Measurements from ENCODE around the gene KRT39. TPM values are rescaled to one million over a fixed set of nuclear protein-coding genes. Genes with fewer than 3 reads are reported as not detected.

KRT39 gene
- total RNA-seq, 1 experiment from 2014 or later, result not detected

DNA sequence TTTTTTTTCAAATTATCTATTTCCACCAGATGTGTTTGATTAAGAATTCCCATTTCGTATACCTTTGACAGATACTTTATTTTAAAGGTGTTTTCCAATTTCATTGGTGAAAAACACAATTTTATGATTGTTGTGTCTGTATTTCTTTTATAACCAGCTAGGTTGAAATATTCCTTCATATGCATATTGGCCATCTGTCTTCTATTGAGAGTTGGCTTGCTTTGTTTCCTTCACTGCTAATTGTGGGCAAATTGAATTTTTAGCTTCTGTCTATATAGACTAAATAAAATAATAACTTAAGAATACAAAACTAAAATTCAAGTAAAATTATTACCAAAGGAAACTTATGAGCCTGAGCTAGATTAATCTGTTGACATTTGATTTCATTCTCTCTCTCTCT, 28.4 kb upstream of the KRT39 start:
- intact Hi-C loops (cut with micrococcal nuclease; ENCODE audit: unreplicated experiment) (no loop called here), in situ Hi-C loops (cut with HindIII; ENCODE audit: low pct_unique_long_range_greater_than_20kb, low sequenced_read_pairs) (no loop called here)
- CTCF ChIA-PET, result no interaction called here
- no peak overlapping the region for H3K27ac ChIP-seq (ENCODE audit: low read length)
- H3K9me3 ChIP-seq (ENCODE audit: control insufficient read depth, insufficient read depth, low read depth, low read length), result no peaks in the 10 kb centered on the region
- no peak for ATAC-seq
- POLR2A ChIA-PET, result interaction anchor here (0.6 kb wide), 1 partner anchor 156 kb away, joined by 3 read pairs; no protein-coding TSS in a partner anchor
- peaks cover 18% of the 10 kb centered on the region for H3K27me3 ChIP-seq (ENCODE audit: control insufficient read depth, insufficient read depth, low read length)
- no TSS peak for BruUV-seq (replicated peaks)
- TF ChIP-seq SIN3A (IDR thresholded peaks at IDR 0.05; ENCODE audit: borderline replicate concordance, insufficient read depth, low read depth, low read length) (no peak), POLR2AphosphoS5 (IDR thresholded peaks at IDR 0.05; ENCODE audit: low read depth, low read length) (no peak), TCF7L2 (IDR thresholded peaks at IDR 0.05; ENCODE audit: low read depth, low read length) (no peak)
- TF ChIP-seq, protein P1, sequence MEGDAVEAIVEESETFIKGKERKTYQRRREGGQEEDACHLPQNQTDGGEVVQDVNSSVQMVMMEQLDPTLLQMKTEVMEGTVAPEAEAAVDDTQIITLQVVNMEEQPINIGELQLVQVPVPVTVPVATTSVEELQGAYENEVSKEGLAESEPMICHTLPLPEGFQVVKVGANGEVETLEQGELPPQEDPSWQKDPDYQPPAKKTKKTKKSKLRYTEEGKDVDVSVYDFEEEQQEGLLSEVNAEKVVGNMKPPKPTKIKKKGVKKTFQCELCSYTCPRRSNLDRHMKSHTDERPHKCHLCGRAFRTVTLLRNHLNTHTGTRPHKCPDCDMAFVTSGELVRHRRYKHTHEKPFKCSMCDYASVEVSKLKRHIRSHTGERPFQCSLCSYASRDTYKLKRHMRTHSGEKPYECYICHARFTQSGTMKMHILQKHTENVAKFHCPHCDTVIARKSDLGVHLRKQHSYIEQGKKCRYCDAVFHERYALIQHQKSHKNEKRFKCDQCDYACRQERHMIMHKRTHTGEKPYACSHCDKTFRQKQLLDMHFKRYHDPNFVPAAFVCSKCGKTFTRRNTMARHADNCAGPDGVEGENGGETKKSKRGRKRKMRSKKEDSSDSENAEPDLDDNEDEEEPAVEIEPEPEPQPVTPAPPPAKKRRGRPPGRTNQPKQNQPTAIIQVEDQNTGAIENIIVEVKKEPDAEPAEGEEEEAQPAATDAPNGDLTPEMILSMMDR (IDR thresholded peaks at IDR 0.05), result no peak
- TF ChIP-seq, protein P2, sequence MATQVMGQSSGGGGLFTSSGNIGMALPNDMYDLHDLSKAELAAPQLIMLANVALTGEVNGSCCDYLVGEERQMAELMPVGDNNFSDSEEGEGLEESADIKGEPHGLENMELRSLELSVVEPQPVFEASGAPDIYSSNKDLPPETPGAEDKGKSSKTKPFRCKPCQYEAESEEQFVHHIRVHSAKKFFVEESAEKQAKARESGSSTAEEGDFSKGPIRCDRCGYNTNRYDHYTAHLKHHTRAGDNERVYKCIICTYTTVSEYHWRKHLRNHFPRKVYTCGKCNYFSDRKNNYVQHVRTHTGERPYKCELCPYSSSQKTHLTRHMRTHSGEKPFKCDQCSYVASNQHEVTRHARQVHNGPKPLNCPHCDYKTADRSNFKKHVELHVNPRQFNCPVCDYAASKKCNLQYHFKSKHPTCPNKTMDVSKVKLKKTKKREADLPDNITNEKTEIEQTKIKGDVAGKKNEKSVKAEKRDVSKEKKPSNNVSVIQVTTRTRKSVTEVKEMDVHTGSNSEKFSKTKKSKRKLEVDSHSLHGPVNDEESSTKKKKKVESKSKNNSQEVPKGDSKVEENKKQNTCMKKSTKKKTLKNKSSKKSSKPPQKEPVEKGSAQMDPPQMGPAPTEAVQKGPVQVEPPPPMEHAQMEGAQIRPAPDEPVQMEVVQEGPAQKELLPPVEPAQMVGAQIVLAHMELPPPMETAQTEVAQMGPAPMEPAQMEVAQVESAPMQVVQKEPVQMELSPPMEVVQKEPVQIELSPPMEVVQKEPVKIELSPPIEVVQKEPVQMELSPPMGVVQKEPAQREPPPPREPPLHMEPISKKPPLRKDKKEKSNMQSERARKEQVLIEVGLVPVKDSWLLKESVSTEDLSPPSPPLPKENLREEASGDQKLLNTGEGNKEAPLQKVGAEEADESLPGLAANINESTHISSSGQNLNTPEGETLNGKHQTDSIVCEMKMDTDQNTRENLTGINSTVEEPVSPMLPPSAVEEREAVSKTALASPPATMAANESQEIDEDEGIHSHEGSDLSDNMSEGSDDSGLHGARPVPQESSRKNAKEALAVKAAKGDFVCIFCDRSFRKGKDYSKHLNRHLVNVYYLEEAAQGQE (IDR thresholded peaks at IDR 0.05; ENCODE audit: insufficient read depth in 1 of 2, low read depth in 2 of 2, low read length in 1 of 2), result no peak
- H3K4me3 ChIP-seq (ENCODE audit: low read depth in 2 of 2, low read length in 2 of 2), result no peak overlapping the region
- no peaks in the 10 kb centered on the region for H3K36me3 ChIP-seq (ENCODE audit: control insufficient read depth, insufficient read depth, low read length)
- H3K4me1 ChIP-seq (ENCODE audit: control insufficient read depth, insufficient read depth, low read length), result no peaks in the 10 kb centered on the region
- DNase-seq (ENCODE audit: low read depth, low spot score), result no peak

DNA sequence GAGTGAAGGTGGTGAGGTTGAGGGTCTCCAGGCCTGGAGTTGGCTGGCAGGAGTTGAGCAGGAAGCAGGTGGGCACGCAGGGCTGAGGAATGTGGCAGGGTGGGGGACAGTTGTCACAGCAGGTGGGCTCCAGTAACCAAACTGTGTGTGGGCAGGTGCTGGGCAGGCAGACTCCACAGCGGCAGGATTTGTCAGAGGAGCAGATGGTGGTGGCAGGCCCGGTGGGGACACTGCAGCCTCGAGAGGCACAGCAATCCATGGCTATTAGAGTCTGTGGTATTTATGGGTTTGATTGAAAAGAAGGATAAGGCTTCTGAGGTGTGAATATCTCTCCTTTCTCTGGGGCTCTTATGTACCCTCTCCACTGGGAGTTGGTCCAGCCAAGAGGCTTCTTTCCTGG, 27.1 kb upstream of the KRT39 start, which contains the start of gene KRTAP3-3:
KRTAP3-3 (minus strand) TSS at position 326 of the 400 bp plus-strand sequence; CDS start at position 259, 67 bp downstream.
- no TSS peak for BruUV-seq (replicated peaks)

More for the DNA sequence above, 27.1 kb upstream of the KRT39 start, which contains the start of gene KRTAP3-3:
- H3K27me3 ChIP-seq (ENCODE audit: control insufficient read depth, insufficient read depth, low read length), result peaks cover 17% of the 10 kb centered on the region
- H3K4me3 ChIP-seq (ENCODE audit: low read depth in 2 of 2, low read length in 2 of 2), result no peak within 1 kb of the TSS
- no peak for DNase-seq (ENCODE audit: low read depth, low spot score)
- TF ChIP-seq, protein P2 (IDR thresholded peaks at IDR 0.05; ENCODE audit: insufficient read depth in 1 of 2, low read depth in 2 of 2, low read length in 1 of 2), result no peak
- no peak for TF ChIP-seq TCF7L2 (IDR thresholded peaks at IDR 0.05; ENCODE audit: low read depth, low read length)
- no peak for TF ChIP-seq SIN3A (IDR thresholded peaks at IDR 0.05; ENCODE audit: borderline replicate concordance, insufficient read depth, low read depth, low read length)
- no peak for TF ChIP-seq POLR2AphosphoS5 (IDR thresholded peaks at IDR 0.05; ENCODE audit: low read depth, low read length)
- TF ChIP-seq, protein P1 (IDR thresholded peaks at IDR 0.05), result no peak
- CTCF ChIA-PET, result no interaction called here
- ATAC-seq, result no peak
- in situ Hi-C loops (cut with HindIII; ENCODE audit: low pct_unique_long_range_greater_than_20kb, low sequenced_read_pairs) (no loop called here), intact Hi-C loops (cut with micrococcal nuclease; ENCODE audit: unreplicated experiment) (no loop called here)
- POLR2A ChIA-PET, result interaction anchor here (0.6 kb wide), 1 partner anchor 122 kb away, joined by 4 read pairs; no protein-coding TSS in a partner anchor
- no peak within 1 kb of the TSS for H3K27ac ChIP-seq (ENCODE audit: low read length)
- no peaks in the 10 kb centered on the region for H3K36me3 ChIP-seq (ENCODE audit: control insufficient read depth, insufficient read depth, low read length)
- H3K4me1 ChIP-seq (ENCODE audit: control insufficient read depth, insufficient read depth, low read length), result no peaks in the 10 kb centered on the region
- no peaks in the 10 kb centered on the region for H3K9me3 ChIP-seq (ENCODE audit: control insufficient read depth, insufficient read depth, low read depth, low read length)
